Muscle of leg (tissue), 11 donors: ENCODE measurements around the gene HS3ST1. TPM values are rescaled to one million over a fixed set of nuclear protein-coding genes. Genes with fewer than 3 reads are reported as not detected.

Experiments
- DNase-seq: peaks from one replicate; pipeline ENCODE4 v3.0.0; 2013
- H3K27ac ChIP-seq: one replicate; pipeline ENCODE4 v1.5.1; 2013; ENCODE audit warnings: mild to moderate bottlenecking, low read length, control low read depth
- H3K27me3 ChIP-seq: one replicate; pipeline ENCODE4 v1.6.1; 2013; ENCODE audit warnings: low read length; ENCODE audit not compliant: control insufficient read depth, insufficient read depth
- H3K36me3 ChIP-seq: one replicate; pipeline ENCODE4 v1.6.1; 2013; ENCODE audit warnings: low read length; ENCODE audit not compliant: control insufficient read depth, insufficient read depth
- H3K4me1 ChIP-seq: one replicate; pipeline ENCODE4 v1.6.1; 2013; ENCODE audit warnings: low read length; ENCODE audit not compliant: control insufficient read depth, insufficient read depth
- H3K4me3 ChIP-seq: one replicate; pipeline ENCODE4 v1.5.1; 2013; ENCODE audit warnings: low read length, control low read depth
- H3K9me3 ChIP-seq: replicated peaks from 2 replicates; pipeline ENCODE4 v1.6.1; 2013; ENCODE audit warnings: low read depth, low read length; ENCODE audit not compliant: control insufficient read depth
- WGBS: methylation state at CpG from one replicate; pipeline ENCODE4 v1.1.5; 2013; ENCODE audit warnings: missing lambda C conversion rate; ENCODE audit not compliant: insufficient coverage; 5-methylcytosine and 5-hydroxymethylcytosine counted together
- polyA plus RNA-seq, 8 donors: library from polyadenylated mRNA; unstranded; fragments of 120-200 nt; gene quantifications; one replicate each; pipeline versions ENCODE4 v1.2.1 to v1.2.3, GENCODE V29; 2013; ENCODE audit warnings: inconsistent platforms in 1 of 8, low replicate concordance in 1 of 8; ENCODE audit not compliant: insufficient read length in 8 of 8, insufficient read depth in 1 of 8
- total RNA-seq: library from RNA; stranded (reverse); fragments of 120-200 nt; gene quantifications from one replicate; pipeline ENCODE4 v1.2.4, GENCODE V29; 2013

HS3ST1 gene
- total and polyA plus RNA-seq, 9 donors: 0.08 to 0.94 (median 0.36) TPM

- WGBS: 50% methylated on average over 2 of the region's 2 CpGs
Measured at GRCh38 chr4:11467931-11468330, 39.2 kb upstream of the HS3ST1 start.

GRCh38 chr4:11463707-11464106 is 35.0 kb upstream of the HS3ST1 start:
- Histone ChIP-seq H3K4me3 (no peak overlapping the region), H3K36me3 (no peaks in the 10 kb centered on the region), H3K27me3 (no peaks in the 10 kb centered on the region), H3K27ac (no peak overlapping the region), H3K4me1 (peaks cover under 1% of the 10 kb centered on the region), H3K9me3 (peaks cover 5% of the 10 kb centered on the region)
- no peak for DNase-seq
- no CpG with 5 or more reads among the region's 1 CpG for WGBS

More at GRCh38 chr4:11467931-11468330, 39.2 kb upstream of the HS3ST1 start:
- H3K27ac ChIP-seq: no peak overlapping the region
- H3K36me3 ChIP-seq: no peaks in the 10 kb centered on the region
- no peaks in the 10 kb centered on the region for H3K27me3 ChIP-seq
- peaks cover 6% of the 10 kb centered on the region for H3K4me1 ChIP-seq
- H3K4me3 ChIP-seq: no peak overlapping the region
- no peaks in the 10 kb centered on the region for H3K9me3 ChIP-seq
- DNase-seq: no peak

GRCh38 chr4:11456401-11456800 is 27.7 kb upstream of the HS3ST1 start:
- Histone ChIP-seq H3K36me3 (no peaks in the 10 kb centered on the region), H3K27ac (no peak overlapping the region), H3K4me3 (no peak overlapping the region), H3K9me3 (peaks cover 5% of the 10 kb centered on the region), H3K4me1 (no peaks in the 10 kb centered on the region), H3K27me3 (no peaks in the 10 kb centered on the region)
- no peak for DNase-seq
- 43% methylated on average over 1 of the region's 1 CpG for WGBS

- WGBS: 74% methylated on average over 3 of the region's 5 CpGs
- no peak for DNase-seq
- Histone ChIP-seq H3K9me3 (peaks cover 5% of the 10 kb centered on the region), H3K4me3 (no peak overlapping the region), H3K27ac (no peak overlapping the region), H3K4me1 (no peaks in the 10 kb centered on the region), H3K36me3 (no peaks in the 10 kb centered on the region), H3K27me3 (no peaks in the 10 kb centered on the region)
Measured at GRCh38 chr4:11455201-11455835, 26.6 kb upstream of the HS3ST1 start.

- no peaks in the 10 kb centered on the region for H3K4me1 ChIP-seq
- no peaks in the 10 kb centered on the region for H3K9me3 ChIP-seq
- WGBS: no CpG with 5 or more reads among the region's 1 CpG
- H3K27me3 ChIP-seq: no peaks in the 10 kb centered on the region
- no peak for DNase-seq
- no peak overlapping the region for H3K27ac ChIP-seq
- no peaks in the 10 kb centered on the region for H3K36me3 ChIP-seq
- H3K4me3 ChIP-seq: no peak overlapping the region
Measured at GRCh38 chr4:11451716-11452115, 23.0 kb upstream of the HS3ST1 start.

- no peaks in the 10 kb centered on the region for H3K27me3 ChIP-seq
- no peak overlapping the region for H3K4me3 ChIP-seq
- H3K27ac ChIP-seq: no peak overlapping the region
- H3K4me1 ChIP-seq: peaks cover 2% of the 10 kb centered on the region
- H3K9me3 ChIP-seq: no peaks in the 10 kb centered on the region
- peak; percentile 26 for DNase-seq
- no peaks in the 10 kb centered on the region for H3K36me3 ChIP-seq
Measured at GRCh38 chr4:11446155-11446811, 17.6 kb upstream of the HS3ST1 start.

- no peak for DNase-seq
- H3K4me3 ChIP-seq: no peak overlapping the region
- H3K27me3 ChIP-seq: no peaks in the 10 kb centered on the region
- H3K27ac ChIP-seq: no peak overlapping the region
- WGBS: no CpG with 5 or more reads among the region's 1 CpG
- H3K4me1 ChIP-seq: peaks cover 2% of the 10 kb centered on the region
- no peaks in the 10 kb centered on the region for H3K9me3 ChIP-seq
- no peaks in the 10 kb centered on the region for H3K36me3 ChIP-seq
Measured at GRCh38 chr4:11441194-11441556, 12.5 kb upstream of the HS3ST1 start.

- peak; percentile 8 for DNase-seq
- no peaks in the 10 kb centered on the region for H3K4me1 ChIP-seq
- H3K36me3 ChIP-seq: no peaks in the 10 kb centered on the region
- H3K9me3 ChIP-seq: no peaks in the 10 kb centered on the region
- no peak overlapping the region for H3K27ac ChIP-seq
- H3K27me3 ChIP-seq: no peaks in the 10 kb centered on the region
- no CpG with 5 or more reads among the region's 4 CpGs for WGBS
- no peak overlapping the region for H3K4me3 ChIP-seq
Measured at GRCh38 chr4:11440481-11441193, 11.9 kb upstream of the HS3ST1 start.

- no peaks in the 10 kb centered on the region for H3K27me3 ChIP-seq
- peak; percentile 62 for DNase-seq
- no peaks in the 10 kb centered on the region for H3K36me3 ChIP-seq
- no peaks in the 10 kb centered on the region for H3K4me1 ChIP-seq
- 83% methylated on average over 1 of the region's 2 CpGs for WGBS
- H3K27ac ChIP-seq: no peak overlapping the region
- H3K4me3 ChIP-seq: no peak overlapping the region
- no peaks in the 10 kb centered on the region for H3K9me3 ChIP-seq
Measured at GRCh38 chr4:11439836-11440235, 11.1 kb upstream of the HS3ST1 start.

- H3K36me3 ChIP-seq: no peaks in the 10 kb centered on the region
- 59% methylated on average over 2 of the region's 3 CpGs for WGBS
- no peaks in the 10 kb centered on the region for H3K9me3 ChIP-seq
- no peaks in the 10 kb centered on the region for H3K4me1 ChIP-seq
- DNase-seq: no peak
- no peaks in the 10 kb centered on the region for H3K27me3 ChIP-seq
- H3K27ac ChIP-seq: no peak overlapping the region
- no peak overlapping the region for H3K4me3 ChIP-seq
Measured at GRCh38 chr4:11438647-11439046, 10.0 kb upstream of the HS3ST1 start.
